T-helper 2 cell treated with Interferon-gamma antibody and Interleukin-4, amounts not matched to agents 100 ng/mL and 5 ng/mL, for 36 hours (primary cell): Measurements from ENCODE around the gene STK40. TPM values are rescaled to one million over a fixed set of nuclear protein-coding genes. Genes with fewer than 3 reads are reported as not detected.

ENCODE experiments used
- intact Hi-C: fragments of 100-400 bp; cut with micrococcal nuclease; formaldehyde crosslinking; loops from one replicate; pipeline ENCODE4 v1.15.1; 2023
- total RNA-seq: library from RNA; stranded (reverse); gene quantifications from 2 replicates; pipeline ENCODE4 v1.2.3, GENCODE V29; 2022

The STK40 gene
- total RNA-seq, 1 donor from 2014 or later: 48.7 TPM

GRCh38 chr1:36377791-36378492 is 7.8 kb downstream of the STK40 start:
- intact Hi-C loops: no loop called here

- intact Hi-C loops: no loop called here
These were observed 13.1 kb downstream of the STK40 start for GRCh38 chr1:36372617-36373016.

- intact Hi-C loops: loop anchor here (1.0 to 5.0 kb wide), 6 partner anchors 27 to 222 kb away; partner anchors contain the start of genes EVA1B, SH3D21, THRAP3 and TRAPPC3
These were observed 16.5 kb downstream of the STK40 start for GRCh38 chr1:36369061-36369861.

GRCh38 chr1:36367798-36368197 is 17.9 kb downstream of the STK40 start:
- intact Hi-C loops: loop anchor here (5.0 kb wide), 4 partner anchors 45 to 220 kb away; partner anchors contain the start of genes EVA1B, SH3D21, THRAP3 and TRAPPC3

- intact Hi-C loops: loop anchor here (5.0 kb wide), 4 partner anchors 45 to 220 kb away; partner anchors contain the start of genes EVA1B, SH3D21, THRAP3 and TRAPPC3
These were observed 18.7 kb downstream of the STK40 start for GRCh38 chr1:36367066-36367465.

GRCh38 chr1:36366091-36366661 is 19.5 kb downstream of the STK40 start:
- intact Hi-C loops: loop anchor here (5.0 kb wide), 4 partner anchors 44 to 219 kb away; partner anchors contain the start of genes EVA1B, SH3D21, THRAP3 and TRAPPC3

GRCh38 chr1:36365381-36365780 is 20.3 kb downstream of the STK40 start:
- intact Hi-C loops: loop anchor here (5.0 kb wide), 4 partner anchors 43 to 218 kb away; partner anchors contain the start of genes EVA1B, SH3D21, THRAP3 and TRAPPC3

- intact Hi-C loops: no loop called here
These were observed 25.7 kb downstream of the STK40 start for GRCh38 chr1:36359911-36360550.

GRCh38 chr1:36359383-36359782 is 26.3 kb downstream of the STK40 start:
- intact Hi-C loops: no loop called here

- intact Hi-C loops: no loop called here
These were observed 27.1 kb downstream of the STK40 start for GRCh38 chr1:36358514-36359084.

GRCh38 chr1:36355811-36356210 is 29.9 kb downstream of the STK40 start:
- intact Hi-C loops: no loop called here

GRCh38 chr1:36354486-36354885 is 31.2 kb downstream of the STK40 start:
- intact Hi-C loops: no loop called here

- intact Hi-C loops: no loop called here
These were observed 32.5 kb downstream of the STK40 start for GRCh38 chr1:36352910-36353878.

- intact Hi-C loops: no loop called here
These were observed 33.4 kb downstream of the STK40 start for GRCh38 chr1:36352125-36352909.

GRCh38 chr1:36351227-36351977 is 34.3 kb downstream of the STK40 start:
- intact Hi-C loops: no loop called here

GRCh38 chr1:36350659-36351226 is 35.0 kb downstream of the STK40 start:
- intact Hi-C loops: no loop called here

GRCh38 chr1:36349839-36350238 is 35.9 kb downstream of the STK40 start:
- intact Hi-C loops: no loop called here

- intact Hi-C loops: no loop called here
These were observed 36.5 kb downstream of the STK40 start for GRCh38 chr1:36349241-36349671.
